Inflammatory macrophage treated with lipopolysaccharide for 4 hours (primary cell): ENCODE data around the gene KCP.

Experiments
- DNase-seq: peaks from one replicate; pipeline ENCODE4 v3.0.0-alpha.2; 2020

The KCP gene

GRCh38 chr7:128938544-128939074 lies 28.1 kb upstream of the KCP start:
- DNase-seq = peak; percentile 52

GRCh38 chr7:128937647-128938543 lies 27.4 kb upstream of the KCP start, which contains the start of gene IRF5:
Gene IRF5, plus strand, starts transcription at chr7:128937927. Its CDS starts 4,155 bp downstream, at chr7:128942082.
- DNase-seq = peak; percentile 77

- no peak for DNase-seq
Observed at GRCh38 chr7:128937271-128937646, 26.8 kb upstream of the KCP start.

GRCh38 chr7:128936798-128937197 lies 26.3 kb upstream of the KCP start:
- no peak for DNase-seq

GRCh38 chr7:128935342-128935730 lies 24.8 kb upstream of the KCP start:
- no peak for DNase-seq

GRCh38 chr7:128934361-128935341 lies 24.1 kb upstream of the KCP start:
- DNase-seq = peak; percentile 92

- peak; percentile 80 for DNase-seq
Observed at GRCh38 chr7:128933180-128933891, 22.8 kb upstream of the KCP start.

GRCh38 chr7:128932862-128933179 lies 22.3 kb upstream of the KCP start:
- DNase-seq = no peak

GRCh38 chr7:128931965-128932861 lies 21.7 kb upstream of the KCP start:
- no peak for DNase-seq

- DNase-seq = no peak
Observed at GRCh38 chr7:128931190-128931798, 20.8 kb upstream of the KCP start.

- no peak for DNase-seq
Observed at GRCh38 chr7:128928882-128929788, 18.6 kb upstream of the KCP start.

GRCh38 chr7:128928159-128928813 lies 17.8 kb upstream of the KCP start:
- no peak for DNase-seq

- DNase-seq = peak; percentile 40
Observed at GRCh38 chr7:128924707-128925588, 14.4 kb upstream of the KCP start.

GRCh38 chr7:128923411-128923800 lies 12.9 kb upstream of the KCP start:
- DNase-seq = no peak

- no peak for DNase-seq
Observed at GRCh38 chr7:128922496-128923410, 12.2 kb upstream of the KCP start.

GRCh38 chr7:128921866-128922440 lies 11.4 kb upstream of the KCP start:
- DNase-seq = no peak
